Right lobe of liver (tissue), 4 donors: Measurements from ENCODE around the gene CDYL2.

Experiments used
- CTCF ChIP-seq, 4 donors: fragments of 200-600 bp in 3 of 4; fragments of 450-650 bp in 1 of 4; IDR thresholded peaks; one replicate each; pipeline versions ENCODE4 v1.5.1 to v1.8.0; 2016 to 2022; ENCODE audit warnings: antibody characterized with exemption in 4 of 4, mild to moderate bottlenecking in 2 of 4
- POLR2A ChIP-seq: fragments of 450-650 bp; IDR thresholded peaks from one replicate; pipeline ENCODE4 v1.6.1; 2017; ENCODE audit warnings: antibody characterized with exemption, mild to moderate bottlenecking
- donor health status: DM: no; HTN: no; CAD: no.
- donor health status: DM: no; HTN: no; CAD: no.
- donor health status: DM: no; HTN: yes; CAD: no.

- TF ChIP-seq POLR2A (no peak), CTCF (IDR thresholded peaks at IDR 0.05) (no peak)
Observed at GRCh38 chr16:80791411-80791810, 13.0 kb downstream of the CDYL2 start.
